ENCODE data around the gene COBL.

- TF ChIP-seq EP300 (IDR thresholded peaks at IDR 0.05) (no peak), POLR2AphosphoS5 (IDR thresholded peaks at IDR 0.05) (no peak)
These were observed 244.3 kb downstream of the COBL start for GRCh38 chr7:51072281-51072680.
